Uterus (tissue), 4 donors: Measurements from ENCODE around the gene ADAMTS15. TPM values are rescaled to one million over a fixed set of nuclear protein-coding genes. Genes with fewer than 3 reads are reported as not detected.

Source experiments
- DNase-seq, 2 donors: peaks; one replicate each; pipeline ENCODE4 v3.0.0-alpha.2; 2019 to 2020
- H3K27ac ChIP-seq, 2 donors: fragments of 200-600 bp; sonication (generic); 1 replicate in 1 of 2; 2 replicates in 1 of 2; pipeline ENCODE4 v1.5.1; 2016 to 2018
- H3K27me3 ChIP-seq, 2 donors: fragments of 200-600 bp; sonication (generic); one replicate each; pipeline ENCODE4 v1.5.1; 2018 to 2019; ENCODE audit warnings: control low read depth in 1 of 2
- H3K36me3 ChIP-seq, 2 donors: fragments of 200-600 bp; sonication (generic); one replicate each; pipeline ENCODE4 v1.5.1; 2019; ENCODE audit warnings: control low read depth in 1 of 2
- H3K4me1 ChIP-seq, 2 donors: fragments of 200-600 bp; sonication (generic); one replicate each; pipeline ENCODE4 v1.5.1; 2018 to 2019; ENCODE audit warnings: control low read depth in 1 of 2
- H3K4me3 ChIP-seq, 2 donors: fragments of 200-600 bp; sonication (generic); 1 replicate in 1 of 2; 2 replicates in 1 of 2; pipeline ENCODE4 v1.5.1; 2018 to 2019; ENCODE audit warnings: mild to moderate bottlenecking in 1 of 2
- H3K9me3 ChIP-seq, 2 donors: fragments of 200-600 bp; sonication (generic); one replicate each; pipeline ENCODE4 v1.5.1; 2019; ENCODE audit warnings: control low read depth in 1 of 2
- CTCF ChIP-seq, 4 experiments: fragments of 200-600 bp in 2 of 4; fragments of 450-650 bp in 2 of 4; sonication (generic) in 2 of 4; IDR thresholded peaks; one replicate each; pipeline ENCODE4 v1.5.1; 2016 to 2019; ENCODE audit warnings: antibody characterized with exemption in 4 of 4, mild to moderate bottlenecking in 2 of 4, moderate library complexity in 1 of 4
- POLR2A ChIP-seq, 2 donors: fragments of 450-650 bp; IDR thresholded peaks; one replicate each; pipeline ENCODE4 v1.6.1; 2016; ENCODE audit warnings: antibody characterized with exemption in 2 of 2, mild to moderate bottlenecking in 1 of 2, moderate library complexity in 1 of 2
- intact Hi-C: fragments of 100-400 bp; cut with DNase I; formaldehyde crosslinking; loops from one replicate; pipeline ENCODE4 v1.15.1; 2023; ENCODE audit warnings: low total_unique reads
- total RNA-seq, 4 donors: library from RNA; depleted of rRNA in 3 of 4; stranded (reverse); fragments of >200 nt in 3 of 4; gene quantifications; one replicate each; pipeline versions ENCODE4 v1.1.0 to v1.2.4, GENCODE V29; 2014 to 2023
- donor health status: DM: yes; HTN: yes; CAD: no.

The ADAMTS15 gene
- total RNA-seq, 4 donors from 2014 or later, result 2.0 to 16.6 (median 6.1) TPM

DNA sequence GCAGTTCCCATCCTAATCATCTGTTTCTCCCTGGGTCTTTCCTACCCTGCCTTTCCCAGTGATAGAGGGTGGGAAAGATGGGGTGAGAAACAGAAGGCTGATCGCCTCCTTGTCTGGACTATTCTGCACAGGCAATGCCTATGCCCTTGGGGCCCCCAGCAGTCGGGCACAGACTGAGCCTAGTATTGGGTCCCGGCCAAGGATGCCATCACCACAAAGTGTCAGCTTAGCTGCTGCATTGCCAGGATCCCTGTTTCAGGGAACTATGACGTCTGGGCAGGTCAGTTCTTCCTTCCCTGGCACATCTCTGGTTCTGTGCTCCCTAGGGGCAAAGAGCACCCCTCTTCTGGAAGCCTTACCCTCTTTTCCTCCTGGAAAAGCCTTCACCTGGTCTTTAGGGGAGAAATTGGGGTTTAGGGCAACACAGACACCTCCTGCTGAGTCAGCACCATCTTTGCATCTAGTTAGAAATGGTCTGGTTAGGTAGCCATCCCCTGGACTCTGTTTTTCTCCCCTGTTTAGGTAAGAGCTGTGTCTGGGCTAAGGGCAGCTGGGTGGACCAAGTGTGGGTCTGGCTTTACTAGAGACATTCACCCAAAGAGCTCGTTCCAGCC, 22.1 kb upstream of the ADAMTS15 start:
- Histone ChIP-seq H3K9me3 (no peaks in the 10 kb centered on the region), H3K4me3 (no peak overlapping the region), H3K4me1 (no peaks in the 10 kb centered on the region), H3K27ac (no peak overlapping the region), H3K36me3 (no peaks in the 10 kb centered on the region), H3K27me3 (no peaks in the 10 kb centered on the region)
- no peak for DNase-seq
- no peak for TF ChIP-seq CTCF (IDR thresholded peaks at IDR 0.05)
- TF ChIP-seq POLR2A (IDR thresholded peaks at IDR 0.05), result no peak
- intact Hi-C loops, result no loop called here

DNA sequence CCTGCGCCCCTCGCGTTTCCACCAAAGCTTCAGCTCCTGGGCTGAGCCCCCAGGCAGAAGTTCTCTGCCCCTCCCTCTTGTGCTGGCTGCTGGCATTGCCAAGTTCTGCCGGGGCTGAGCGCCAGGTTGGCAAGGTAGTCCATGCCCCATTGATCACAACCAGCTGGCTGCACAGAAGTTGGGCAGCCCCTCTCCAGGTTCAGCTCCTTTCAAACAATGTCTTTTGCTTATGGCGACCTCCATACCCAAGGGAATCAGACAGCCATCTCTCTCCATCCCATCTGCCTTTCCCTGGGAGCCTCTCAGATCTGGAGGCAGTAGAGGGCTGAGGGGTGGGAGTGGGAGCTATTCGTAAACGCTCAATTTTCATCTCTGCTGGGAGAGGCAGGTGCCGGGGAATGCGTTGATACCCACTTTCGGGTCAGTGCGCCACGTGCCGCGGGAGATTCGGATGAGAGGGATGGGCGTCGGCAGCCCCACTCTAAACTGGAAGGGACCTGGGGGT, 21.6 kb upstream of the ADAMTS15 start:
- Histone ChIP-seq H3K4me3 (no peak overlapping the region), H3K9me3 (no peaks in the 10 kb centered on the region), H3K4me1 (no peaks in the 10 kb centered on the region), H3K27me3 (no peaks in the 10 kb centered on the region), H3K27ac (no peak overlapping the region), H3K36me3 (no peaks in the 10 kb centered on the region)
- no peak for DNase-seq
- intact Hi-C loops, result no loop called here
- TF ChIP-seq POLR2A (IDR thresholded peaks at IDR 0.05), result no peak
- TF ChIP-seq CTCF (IDR thresholded peaks at IDR 0.05), result no peak

DNA sequence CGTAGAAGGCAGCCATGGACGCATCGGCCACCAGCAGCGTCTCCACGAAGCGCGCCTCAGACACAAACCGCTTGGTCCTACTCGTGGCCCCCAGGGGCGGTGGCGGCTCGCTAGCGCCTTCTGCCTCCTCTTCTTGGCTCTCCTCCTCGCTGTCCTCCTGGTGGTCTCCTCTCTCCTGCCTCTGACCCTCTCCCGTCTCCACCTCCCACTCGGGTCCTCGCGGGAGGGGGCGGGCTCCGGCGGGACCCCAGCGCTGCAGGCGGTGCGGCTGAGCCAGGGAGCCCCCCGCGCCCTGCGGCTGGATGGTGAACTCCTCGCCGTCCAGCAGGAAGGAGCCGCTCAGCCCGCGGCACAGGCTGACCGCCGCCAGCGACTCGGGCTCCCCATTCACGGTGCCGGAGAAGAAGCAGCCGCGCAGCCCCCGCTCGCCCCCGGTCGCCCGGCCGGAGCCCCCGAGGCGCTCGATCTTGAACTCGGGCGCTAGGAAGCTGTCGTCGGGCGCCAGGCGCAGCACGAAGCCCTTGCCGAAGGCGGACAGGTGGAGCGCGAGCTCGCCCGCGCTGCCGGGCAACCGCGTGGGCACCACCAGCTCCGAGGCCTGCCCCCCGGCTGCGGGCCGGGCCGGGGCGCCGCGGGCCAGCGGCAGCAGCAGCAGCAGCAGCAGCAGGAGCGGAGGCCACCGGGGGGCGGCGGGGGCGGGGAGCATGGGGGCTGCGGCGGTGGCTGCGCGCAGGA, 20.7 kb upstream of the ADAMTS15 start:
- Histone ChIP-seq H3K36me3 (no peaks in the 10 kb centered on the region), H3K9me3 (no peaks in the 10 kb centered on the region), H3K4me1 (no peaks in the 10 kb centered on the region), H3K27ac (no peak overlapping the region), H3K27me3 (no peaks in the 10 kb centered on the region), H3K4me3 (peak overlapping the region; percentile 25 to 49)
- DNase-seq, result peak; percentile 35
- intact Hi-C loops, result no loop called here
- TF ChIP-seq CTCF (IDR thresholded peaks at IDR 0.05), result peak; percentile 24 to 34 (median 30)
- TF ChIP-seq POLR2A (IDR thresholded peaks at IDR 0.05), result peak in 1 of 2 donors; percentile 8

GRCh38 chr11:130428316-130429119, 19.9 kb upstream of the ADAMTS15 start, which contains the start of gene ADAMTS8:
TSS of gene ADAMTS8 (minus strand) at chr11:130428609. CDS start at chr11:130428286, 323 bp downstream.
- H3K4me1 ChIP-seq, result no peaks in the 10 kb centered on the region
- H3K4me3 ChIP-seq, result peak within 1 kb of the TSS; percentile 25 to 49
- TF ChIP-seq CTCF (IDR thresholded peaks at IDR 0.05), result no peak
- no peak for TF ChIP-seq POLR2A (IDR thresholded peaks at IDR 0.05)
- H3K27me3 ChIP-seq, result no peaks in the 10 kb centered on the region
- no peaks in the 10 kb centered on the region for H3K36me3 ChIP-seq
- H3K27ac ChIP-seq, result no peak within 1 kb of the TSS
- intact Hi-C loops, result no loop called here
- H3K9me3 ChIP-seq, result no peaks in the 10 kb centered on the region
- no peak for DNase-seq
